GM19397 (cell line): ENCODE results near the gene SPRED2.
A peak's percentile ranks its signal among the peaks of the same experiment; 100 is the strongest.

Experiments
- ATAC-seq: cut with Tn5 transposase; IDR thresholded peaks from one replicate; pipeline ENCODE4 v1.9.1; 2021; ENCODE audit warnings: mild to moderate bottlenecking, moderate library complexity; ENCODE audit not compliant: unreplicated experiment

Gene SPRED2

DNA sequence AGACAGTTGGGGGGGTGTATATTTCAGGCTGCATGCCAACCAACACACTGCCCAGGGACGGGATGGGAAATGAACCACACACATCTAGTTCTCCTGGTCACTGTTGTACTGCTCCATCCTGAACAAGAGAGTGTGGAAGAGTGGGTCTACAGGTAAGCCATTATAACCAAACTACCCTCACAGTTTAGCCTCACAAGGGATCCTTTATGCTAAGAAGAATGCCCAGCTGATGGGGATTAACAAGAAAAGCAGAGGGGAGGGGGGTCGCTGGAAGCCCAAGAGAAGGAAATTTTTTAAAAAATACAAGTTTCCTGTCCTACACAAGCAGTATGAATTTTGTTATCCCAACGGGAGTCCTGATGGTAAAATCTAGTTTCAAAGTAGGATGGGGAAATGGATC, 16.1 kb downstream of the SPRED2 start:
- no peak for ATAC-seq

DNA sequence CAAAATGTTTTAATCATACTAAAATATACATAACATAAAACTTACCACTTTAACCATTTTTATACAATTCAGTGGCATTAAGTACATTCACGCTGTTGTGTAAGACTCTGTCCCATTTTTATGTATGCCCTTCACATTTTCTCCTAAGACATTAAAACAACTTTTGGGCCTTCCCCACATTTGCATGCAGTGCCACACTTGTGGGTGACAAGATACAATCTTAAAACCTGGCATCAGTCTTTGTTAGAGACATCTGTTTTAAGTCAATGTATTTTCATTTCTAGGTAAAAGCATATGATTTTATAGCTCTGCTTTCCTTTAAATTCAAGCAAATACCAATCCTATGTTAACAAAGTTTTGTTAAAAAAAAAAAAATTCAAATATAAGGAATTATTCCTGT, 17.3 kb downstream of the SPRED2 start:
- ATAC-seq, result no peak

DNA sequence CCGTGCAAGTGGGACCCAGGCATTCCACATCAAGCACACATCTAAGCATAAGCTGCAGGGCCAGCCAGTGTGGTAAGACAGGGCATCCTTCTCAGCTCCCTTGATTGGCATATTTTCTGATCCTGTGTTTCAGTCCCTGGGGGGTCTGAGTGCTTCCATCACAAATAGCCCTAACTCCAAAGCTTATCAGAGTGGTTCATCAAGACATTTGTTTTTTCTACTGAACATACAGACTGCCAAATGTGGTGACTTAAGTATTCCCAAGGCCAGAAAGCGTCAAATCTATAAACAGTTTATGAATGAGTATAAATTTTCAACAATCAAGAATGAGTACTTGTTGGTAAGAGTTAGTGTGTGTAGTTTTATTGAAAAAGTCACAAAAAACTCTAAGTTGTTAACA, 18.8 kb downstream of the SPRED2 start:
- ATAC-seq, result no peak

DNA sequence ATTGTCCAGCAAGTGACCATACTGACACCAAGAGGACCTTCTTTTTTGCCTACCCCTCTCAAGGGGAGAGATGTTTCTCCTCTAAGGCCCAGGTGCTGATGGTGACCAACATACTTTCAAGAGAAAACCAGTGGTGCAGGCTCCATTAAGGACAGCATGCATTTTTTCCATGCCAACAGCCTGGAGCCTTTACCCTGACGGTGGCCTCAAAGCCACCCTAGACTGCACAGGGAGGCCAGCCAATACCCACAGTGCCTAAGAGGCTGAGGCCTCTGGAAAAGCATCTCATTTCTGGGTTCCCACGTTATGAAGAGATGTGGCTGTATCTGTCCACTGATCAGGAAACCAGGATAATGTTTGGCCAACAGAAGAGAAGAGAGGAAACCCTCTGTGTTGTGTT, 19.3 kb downstream of the SPRED2 start:
- ATAC-seq, result no peak

DNA sequence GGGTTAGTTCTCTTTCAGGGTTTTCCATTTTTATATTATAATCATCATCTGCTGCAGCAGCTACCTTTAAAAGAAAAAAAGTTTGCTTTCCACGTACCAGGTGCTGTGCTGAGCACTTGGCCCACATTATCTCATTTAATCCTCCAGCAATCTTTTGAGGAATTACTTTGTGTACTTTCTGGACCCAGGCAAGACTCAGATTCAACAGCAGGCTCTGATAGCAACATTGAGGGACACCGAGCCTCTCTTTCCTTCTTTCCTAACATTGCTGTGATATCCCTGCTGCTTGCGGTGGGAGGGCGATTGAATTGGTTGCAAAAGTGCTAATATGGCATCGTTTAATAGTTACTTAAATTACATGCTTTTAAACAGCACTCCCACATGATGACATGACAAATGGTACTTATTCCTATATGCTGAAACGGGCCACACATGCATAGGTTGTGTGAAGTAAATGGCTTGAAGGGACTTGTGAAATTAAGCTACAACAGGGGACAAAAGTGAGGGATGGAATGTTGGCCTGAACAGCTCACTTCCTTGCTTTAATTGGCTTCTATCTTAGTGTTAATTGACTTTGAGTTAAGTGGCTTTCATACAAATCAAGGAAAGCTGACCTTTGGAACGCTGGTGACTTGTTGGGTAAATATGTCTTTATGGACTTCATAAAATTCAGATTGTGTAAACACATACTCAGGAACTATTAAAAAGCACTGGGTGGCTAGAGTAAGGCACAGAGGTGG, 21.2 kb downstream of the SPRED2 start:
- no peak for ATAC-seq

DNA sequence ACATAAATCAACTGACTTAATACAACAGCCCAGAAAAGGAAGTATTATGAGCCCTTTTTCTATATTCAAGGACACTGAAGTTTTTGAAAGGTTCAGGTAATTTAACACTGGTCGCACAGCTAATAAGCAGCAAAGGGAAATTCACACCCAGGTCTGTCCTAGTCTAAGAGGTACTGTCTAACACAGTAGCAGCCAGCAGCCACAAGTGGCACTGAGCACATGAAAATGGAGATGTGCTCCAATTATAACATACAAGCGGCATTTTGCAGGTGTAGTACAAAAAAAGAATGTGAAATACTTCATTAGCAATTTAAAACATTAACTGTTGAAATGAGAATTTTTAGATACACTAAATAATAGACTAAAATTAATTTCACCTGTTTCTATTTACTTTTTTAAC, 23.4 kb downstream of the SPRED2 start:
- ATAC-seq, result no peak

DNA sequence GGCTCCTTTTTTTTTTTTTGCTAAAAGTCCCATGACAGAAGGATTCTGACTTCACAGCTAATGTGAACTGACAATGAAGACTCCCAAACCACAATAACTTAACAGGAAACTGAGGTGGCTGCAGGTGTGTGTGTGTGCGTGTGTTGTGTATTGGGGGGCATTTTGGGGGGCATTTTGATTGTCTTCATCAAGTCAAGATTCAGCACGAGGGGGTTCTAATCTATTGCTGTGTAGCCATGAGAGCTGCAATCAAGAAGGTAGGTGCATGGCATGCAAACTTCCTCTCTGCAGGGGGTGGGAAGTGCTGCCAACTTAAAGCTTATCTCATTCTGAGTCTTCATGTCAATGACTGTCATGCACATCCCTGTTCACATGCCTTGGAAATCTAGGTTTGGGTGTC, 25.2 kb downstream of the SPRED2 start:
- no peak for ATAC-seq

DNA sequence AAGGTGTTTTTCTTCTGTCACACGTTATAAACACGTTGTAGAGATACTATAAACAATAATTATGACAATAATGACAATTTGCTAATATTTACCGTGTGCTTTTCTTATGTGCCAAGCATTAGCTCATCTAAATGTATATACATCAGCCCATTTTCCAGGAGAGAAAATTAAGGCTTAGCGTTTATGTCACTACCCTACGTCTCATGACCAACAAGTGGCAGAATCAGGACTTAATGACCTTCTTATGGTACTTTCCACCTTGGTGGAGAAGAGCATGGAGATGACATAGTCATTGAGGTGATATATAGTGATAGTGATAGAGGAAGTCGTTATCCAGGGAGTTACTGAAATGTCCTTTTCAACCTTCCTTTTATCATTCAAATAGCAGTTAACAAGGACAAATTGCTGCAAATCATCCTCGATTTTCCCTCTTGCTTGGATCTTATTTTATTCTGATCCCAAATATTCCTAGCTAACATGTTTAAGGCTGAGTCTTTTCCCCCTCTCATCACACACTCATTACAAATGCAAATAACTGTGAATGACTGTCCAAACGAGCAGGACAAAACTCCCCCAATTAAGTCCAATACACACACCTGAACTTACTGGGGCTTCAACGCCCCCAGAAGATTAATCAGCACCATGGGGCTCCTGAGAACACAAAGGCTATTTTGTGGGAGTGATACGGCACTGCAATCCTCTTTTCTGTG, 27.3 kb downstream of the SPRED2 start:
- no peak for ATAC-seq

DNA sequence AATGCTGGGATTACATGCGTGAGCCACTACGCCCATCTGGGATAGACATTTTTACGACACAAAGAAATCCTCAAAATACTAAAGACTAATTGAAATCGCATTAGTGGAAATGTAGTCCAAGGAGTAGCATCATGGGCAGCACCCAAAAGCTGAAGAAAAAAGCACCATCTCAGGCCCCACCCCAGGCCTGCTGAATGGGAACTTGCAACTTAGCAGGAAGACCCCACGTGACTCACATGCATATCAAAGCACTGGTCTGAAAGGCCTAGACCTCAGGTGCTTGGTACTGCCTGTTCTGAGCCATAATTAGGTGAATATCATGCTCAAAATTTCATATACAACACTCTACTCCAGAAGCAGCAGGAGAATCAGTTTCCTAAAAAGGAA, 28.9 kb downstream of the SPRED2 start:
- no peak for ATAC-seq

DNA sequence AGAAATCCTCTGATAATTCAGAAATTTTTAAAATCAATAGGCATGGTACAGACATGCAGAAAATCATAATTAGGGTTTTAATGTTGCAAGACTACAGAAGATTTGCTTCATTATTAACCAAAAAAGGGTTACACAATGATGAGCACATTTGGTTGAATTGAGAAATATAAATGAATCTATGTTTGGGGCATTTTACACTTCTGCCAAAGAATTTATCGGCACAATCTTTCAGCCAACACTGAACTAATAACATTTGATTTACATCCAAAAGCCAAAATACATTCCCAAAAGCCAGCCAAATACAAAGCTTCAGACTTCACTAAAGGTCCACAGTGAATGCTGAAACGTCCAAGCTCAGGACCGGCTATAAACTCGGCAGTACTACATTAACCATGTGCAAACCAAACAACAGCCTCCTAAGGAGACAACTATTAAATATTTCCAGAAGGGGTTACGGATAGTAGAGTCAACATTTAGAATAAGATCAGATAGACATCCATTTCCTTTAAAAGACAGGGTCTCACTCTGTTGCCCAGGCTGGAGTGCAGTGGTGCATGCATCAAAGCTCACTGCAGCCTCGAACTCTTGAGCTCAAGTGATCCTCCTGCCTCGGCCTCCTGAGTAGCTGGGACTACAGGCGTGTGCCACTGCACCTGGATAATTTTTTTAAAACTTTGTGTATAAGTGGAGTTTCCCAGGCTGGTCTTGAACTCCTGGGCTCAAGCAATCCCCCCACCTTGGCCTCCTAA, 29.4 kb downstream of the SPRED2 start:
- no peak for ATAC-seq

DNA sequence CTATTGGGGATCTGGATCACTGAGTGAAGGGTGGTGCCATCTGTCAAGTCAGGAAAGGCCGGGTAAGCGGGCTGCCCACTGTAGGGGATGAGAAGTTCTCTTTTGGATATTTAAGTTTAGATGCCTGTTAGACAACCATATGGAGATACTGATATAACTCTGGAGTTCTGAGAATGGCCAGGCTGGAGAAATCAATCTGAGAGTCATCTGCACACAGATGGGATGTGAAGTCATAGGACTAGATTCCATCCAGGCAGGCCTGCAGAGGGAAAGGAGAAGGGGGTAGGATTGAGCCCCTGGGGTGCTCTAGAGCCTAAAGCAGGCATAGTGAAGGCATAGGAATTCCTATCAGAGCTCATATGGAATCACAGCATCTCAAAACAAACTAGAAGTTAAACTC, 30.1 kb downstream of the SPRED2 start:
- ATAC-seq, result no peak

DNA sequence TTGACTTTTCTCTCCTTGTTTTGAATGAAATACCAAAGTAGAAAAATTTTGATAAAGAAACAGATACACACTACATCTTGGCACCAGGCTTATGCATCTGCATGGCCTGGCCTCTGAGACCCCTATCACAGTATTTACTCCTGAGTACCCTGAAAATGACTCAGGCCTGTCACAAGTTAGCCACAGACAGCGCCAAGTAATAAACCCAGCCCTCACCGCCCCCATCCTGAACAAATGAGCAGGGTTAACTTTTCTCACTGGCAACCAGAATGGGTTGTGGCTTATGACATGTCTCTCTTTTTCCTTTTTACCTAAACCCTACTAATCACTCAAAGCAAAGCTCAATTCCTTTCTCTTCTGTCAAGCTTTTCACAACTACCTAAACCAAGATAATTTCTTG, 35.3 kb downstream of the SPRED2 start:
- ATAC-seq, result no peak

DNA sequence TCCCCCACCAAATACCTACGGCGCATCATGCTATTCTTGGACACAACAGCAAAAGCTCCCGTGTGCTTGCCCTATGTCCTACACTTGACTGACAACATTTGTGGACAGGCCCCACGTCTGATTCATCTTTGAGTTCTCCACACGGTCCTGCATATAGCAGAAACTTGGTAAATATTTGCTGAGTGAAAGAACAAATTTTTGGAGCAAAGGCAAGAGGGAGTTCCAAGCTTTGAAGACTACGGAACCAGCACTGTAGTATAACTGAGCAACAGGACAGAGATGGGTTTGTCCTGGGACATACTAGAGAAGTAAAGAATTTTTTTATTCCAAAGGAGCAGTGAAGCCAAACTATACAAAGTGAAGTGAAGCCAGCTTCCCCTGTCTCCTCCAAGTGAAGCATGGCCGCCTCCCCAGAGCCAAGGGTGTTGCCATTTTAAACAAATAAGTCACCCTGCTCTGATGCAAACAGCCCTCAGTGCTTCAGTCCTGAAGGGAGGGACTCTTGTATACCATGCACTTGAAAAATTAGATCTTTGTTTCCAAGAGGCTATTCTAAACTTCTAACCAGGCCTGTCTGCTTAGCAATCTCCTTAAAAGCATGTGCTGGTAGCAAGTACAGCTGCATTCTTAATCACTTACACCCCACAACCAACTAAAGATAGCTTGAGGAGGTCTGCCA, 35.9 kb downstream of the SPRED2 start:
- no peak for ATAC-seq

DNA sequence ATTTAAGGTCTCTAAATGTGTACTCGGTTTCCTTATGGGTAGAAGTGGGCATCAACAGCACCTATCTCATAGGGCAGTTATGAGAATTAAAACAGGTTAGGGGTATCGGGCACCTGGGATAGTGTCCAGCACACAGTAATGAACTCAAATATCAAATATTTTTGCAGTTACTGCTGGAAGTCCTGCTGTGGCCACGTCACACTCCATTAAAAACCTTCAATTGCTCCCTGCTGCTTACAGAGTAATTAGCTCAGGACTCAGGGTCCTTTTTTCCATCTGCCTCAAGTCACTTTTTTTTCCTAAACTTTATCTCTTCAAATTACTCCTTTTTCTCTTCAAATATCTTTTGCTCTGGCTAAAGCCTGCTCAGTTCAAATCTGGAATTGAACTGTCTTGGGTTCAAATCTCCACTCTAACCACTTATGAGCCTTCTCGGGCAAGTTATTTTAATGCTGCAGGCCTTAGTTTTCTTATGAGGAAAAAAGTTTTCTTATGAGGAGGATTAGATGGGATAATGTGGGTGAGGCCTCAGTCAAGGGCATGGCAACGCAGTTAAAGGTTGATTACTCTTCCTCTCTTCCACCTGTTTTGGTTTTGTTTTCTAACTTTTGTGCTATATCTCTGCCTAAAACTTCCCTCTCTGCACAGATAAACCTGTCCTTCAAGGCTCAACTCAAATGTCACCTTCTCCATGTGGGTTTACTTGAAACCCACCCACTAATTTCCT, 36.6 kb downstream of the SPRED2 start:
- ATAC-seq, result no peak

DNA sequence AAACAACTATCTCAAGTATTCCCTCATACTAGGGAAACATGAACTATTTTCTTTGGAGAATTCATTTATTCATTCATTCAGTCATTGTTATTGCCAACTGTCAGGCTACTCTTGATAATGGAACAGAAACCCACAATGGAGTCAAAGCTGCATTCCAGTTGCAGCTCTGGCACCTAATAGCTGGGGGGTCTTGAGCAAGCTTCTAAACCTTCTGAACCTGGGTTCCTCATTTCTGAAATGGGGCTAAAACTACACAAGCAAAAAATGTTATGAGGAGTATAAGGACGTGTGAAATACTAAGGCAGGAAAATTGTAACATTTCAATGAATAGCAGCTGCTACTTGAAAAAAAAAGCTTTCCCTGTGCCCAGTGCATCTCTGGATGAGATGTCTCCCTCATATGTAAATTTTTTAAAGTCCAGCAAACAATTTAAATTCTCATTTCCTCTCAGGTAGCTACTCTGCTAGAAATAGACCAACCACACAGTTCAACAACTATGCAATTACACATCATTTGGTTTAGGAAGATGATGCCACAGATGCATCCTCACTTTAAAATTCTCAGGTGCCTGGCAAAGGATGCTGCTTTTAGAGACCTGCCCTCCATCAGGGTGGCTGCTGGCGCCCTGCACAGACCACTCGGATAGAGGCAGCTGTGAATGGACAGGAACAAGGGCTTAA, 38.5 kb downstream of the SPRED2 start:
- ATAC-seq, result no peak

DNA sequence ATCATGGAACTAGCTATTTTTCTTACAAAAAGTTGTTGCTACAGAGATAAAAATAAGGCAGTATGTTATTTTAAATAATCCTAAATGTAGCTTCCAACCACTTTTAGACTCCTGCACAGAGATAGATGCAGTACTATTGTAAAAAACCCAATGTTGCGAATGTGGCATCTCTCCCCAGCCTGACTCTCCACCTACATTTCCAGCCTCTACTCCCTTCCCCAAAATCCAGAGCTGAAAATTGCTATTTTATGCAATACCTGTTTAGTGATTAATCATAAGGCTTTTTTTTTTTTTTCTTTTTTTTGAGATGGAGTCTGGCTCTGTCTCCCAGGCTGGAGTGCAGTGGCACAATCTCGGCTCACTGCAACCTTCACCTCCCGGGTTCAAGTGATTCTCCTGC, 39.4 kb downstream of the SPRED2 start:
- ATAC-seq, result no peak

DNA sequence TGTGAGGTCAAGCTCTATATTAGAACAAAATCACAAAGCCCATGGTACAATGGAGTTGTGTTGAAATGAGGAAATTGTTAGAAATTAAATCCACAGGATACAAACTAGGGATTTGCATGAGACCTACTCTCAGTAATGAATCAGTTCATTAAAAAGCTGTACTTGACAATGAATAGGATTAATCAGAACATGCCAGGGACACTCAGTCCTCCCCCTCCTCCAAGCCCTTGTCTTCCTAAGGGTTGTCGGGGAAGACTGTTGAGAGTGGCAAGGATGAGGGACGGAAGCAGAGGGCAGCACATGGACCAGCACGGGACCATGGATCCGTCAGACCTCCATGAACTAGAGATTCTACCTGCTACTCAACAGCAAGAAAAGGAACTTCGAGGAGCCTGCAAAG, 39.8 kb downstream of the SPRED2 start:
- no peak for ATAC-seq

DNA sequence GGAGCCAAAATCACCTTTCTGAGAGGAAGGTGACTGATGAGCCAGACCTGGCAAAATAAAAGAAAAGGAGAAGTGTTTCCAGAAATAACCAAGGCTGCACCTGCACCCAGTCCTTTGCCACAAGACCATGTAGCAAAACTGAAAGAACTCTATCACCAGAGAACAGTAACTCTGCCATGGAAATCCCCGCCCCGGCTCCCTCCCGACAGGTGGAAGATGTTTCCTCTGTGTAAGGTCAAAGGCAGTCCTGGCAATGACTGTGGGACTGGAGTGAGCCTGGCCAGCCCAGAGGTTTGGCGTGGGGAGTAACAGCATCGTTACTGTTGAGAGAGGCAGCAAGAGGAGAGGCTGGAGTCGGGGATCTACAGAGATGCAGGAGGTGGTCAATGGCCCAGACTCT, 42.3 kb downstream of the SPRED2 start:
- peak; percentile 68 for ATAC-seq

DNA sequence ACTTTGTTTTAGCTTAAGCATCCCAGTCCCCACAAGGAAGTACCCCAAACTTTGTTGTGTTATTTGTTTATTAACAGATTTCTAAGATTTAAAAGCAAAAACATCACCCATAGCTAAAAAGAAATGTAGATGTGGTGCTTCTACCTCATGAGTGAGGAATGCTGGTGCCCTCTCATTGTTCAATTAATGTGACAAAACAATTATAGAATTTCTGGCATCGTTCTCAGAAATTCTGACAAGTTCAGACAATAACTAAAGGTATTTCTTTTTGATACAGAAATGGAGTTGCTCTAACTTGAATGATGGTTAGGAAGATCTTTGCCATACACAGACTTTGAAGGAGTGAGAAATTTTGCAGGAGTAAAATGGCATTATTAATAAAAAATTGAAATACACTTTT, 42.9 kb downstream of the SPRED2 start:
- no peak for ATAC-seq
